ENCODE results near the gene SDF4. TPM values are rescaled to one million over a fixed set of nuclear protein-coding genes. Genes with fewer than 3 reads are reported as not detected.

The SDF4 gene
- total RNA-seq, 1 donor from 2014 or later, result 308 TPM

- no peak for DNase-seq (ENCODE audit: extremely low read depth, low read depth, low spot score)
Measured at GRCh38 chr1:1168451-1169411, 63.1 kb downstream of the SDF4 start.

- DNase-seq (ENCODE audit: extremely low read depth, low read depth, low spot score), result no peak
Measured at GRCh38 chr1:1167841-1168450, 63.9 kb downstream of the SDF4 start.

DNA sequence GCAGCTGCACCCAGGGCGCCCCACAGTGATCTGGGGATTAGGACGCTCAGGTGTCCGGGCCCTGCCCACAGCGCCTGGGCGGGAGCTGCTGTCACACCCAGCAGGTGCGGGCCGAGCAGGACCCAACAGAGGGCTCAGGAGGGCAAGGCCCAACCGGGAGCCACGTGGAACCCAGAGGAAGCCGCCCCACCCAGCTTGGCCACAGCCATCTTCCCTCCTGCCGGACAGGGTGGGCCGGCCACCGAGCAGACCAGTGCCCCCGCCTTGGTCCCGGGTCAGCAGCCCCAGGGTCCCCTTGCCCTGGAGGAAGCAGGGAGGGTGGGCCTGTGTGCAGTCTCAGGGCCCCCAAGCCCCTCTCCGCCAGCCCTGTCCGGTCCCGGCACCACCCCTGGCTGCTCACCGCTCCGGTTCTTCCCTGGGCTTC is 64.4 kb downstream of the SDF4 start:
- DNase-seq (ENCODE audit: extremely low read depth, low read depth, low spot score), result no peak

Other genes starting within 250 kb of the SDF4 start
- gene PERM1, start 249.9 kb downstream of the SDF4 start, total RNA-seq, result not detected in 2 replicates
- gene HES4, start 231.9 kb downstream of the SDF4 start, total RNA-seq, result 90.3 and 219 TPM in 2 replicates
- gene ISG15, start 218.5 kb downstream of the SDF4 start, total RNA-seq, result 196 and 518 TPM in 2 replicates
- 306 and 382 TPM in 2 replicates for gene AGRN, start 211.9 kb downstream of the SDF4 start, total RNA-seq
- gene RNF223, start 157.7 kb downstream of the SDF4 start, total RNA-seq, result not detected in 2 replicates
- 13.5 and 32.1 TPM in 2 replicates for gene C1orf159, start 115.9 kb downstream of the SDF4 start, total RNA-seq
- gene TTLL10, start 58.1 kb downstream of the SDF4 start, total RNA-seq, result not detected in 2 replicates
- 0.58 TPM in 1 of 2 replicates, not detected in the other for gene TNFRSF18, start 25.4 kb downstream of the SDF4 start, total RNA-seq
- 5.6 and 58.5 TPM in 2 replicates for gene TNFRSF4, start 17.8 kb downstream of the SDF4 start, total RNA-seq
- gene B3GALT6, start 236 bp upstream of the SDF4 start, total RNA-seq, result 47.9 and 63.4 TPM in 2 replicates
- 0.76 and 1.7 TPM in 2 replicates for gene C1QTNF12, start 14.7 kb upstream of the SDF4 start, total RNA-seq
- 44.4 and 80.3 TPM in 2 replicates for gene UBE2J2, start 41.9 kb upstream of the SDF4 start, total RNA-seq
- 0.34 and 1.4 TPM in 2 replicates for gene SCNN1D, start 48.4 kb upstream of the SDF4 start, total RNA-seq
- gene ACAP3, start 75.9 kb upstream of the SDF4 start, total RNA-seq, result 33.6 and 62.4 TPM in 2 replicates
- gene PUSL1, start 76.6 kb upstream of the SDF4 start, total RNA-seq, result 32.1 and 36.2 TPM in 2 replicates
- gene INTS11, start 92.7 kb upstream of the SDF4 start, total RNA-seq, result 104 and 110 TPM in 2 replicates
- gene CPTP, start 92.8 kb upstream of the SDF4 start, total RNA-seq, result 46.5 and 56.5 TPM in 2 replicates
- 0.35 TPM in 1 of 2 replicates, not detected in the other for gene TAS1R3, start 99.3 kb upstream of the SDF4 start, total RNA-seq
- gene DVL1, start 117.4 kb upstream of the SDF4 start, total RNA-seq, result 56.5 and 56.9 TPM in 2 replicates
- 25.8 and 39.1 TPM in 2 replicates for gene MXRA8, start 126.6 kb upstream of the SDF4 start, total RNA-seq
- gene AURKAIP1, start 143.2 kb upstream of the SDF4 start, total RNA-seq, result 145 and 181 TPM in 2 replicates
- gene CCNL2, start 167.3 kb upstream of the SDF4 start, total RNA-seq, result 111 and 189 TPM in 2 replicates
- 125 and 128 TPM in 2 replicates for gene MRPL20, start 175.3 kb upstream of the SDF4 start, total RNA-seq
- 0.34 TPM in 1 of 2 replicates, not detected in the other for gene ANKRD65, start 189.3 kb upstream of the SDF4 start, total RNA-seq
- gene VWA1, start 203.7 kb upstream of the SDF4 start, total RNA-seq, result 21.4 and 34.8 TPM in 2 replicates
- not detected in 2 replicates for gene ATAD3C, start 217.7 kb upstream of the SDF4 start, total RNA-seq
- 22.6 and 37.5 TPM in 2 replicates for gene ATAD3B, start 239.8 kb upstream of the SDF4 start, total RNA-seq